ENCODE data around the gene FAM156A. TPM values are rescaled to one million over a fixed set of nuclear protein-coding genes. Genes with fewer than 3 reads are reported as not detected.
"Not testable (repeated sequence)": the region's sequence is repeated elsewhere in the genome, so short reads cannot be mapped to it uniquely, and the experiment has no call there.

The FAM156A gene
- total RNA-seq, 1 donor from 2014 or later = 23.3 TPM

DNA sequence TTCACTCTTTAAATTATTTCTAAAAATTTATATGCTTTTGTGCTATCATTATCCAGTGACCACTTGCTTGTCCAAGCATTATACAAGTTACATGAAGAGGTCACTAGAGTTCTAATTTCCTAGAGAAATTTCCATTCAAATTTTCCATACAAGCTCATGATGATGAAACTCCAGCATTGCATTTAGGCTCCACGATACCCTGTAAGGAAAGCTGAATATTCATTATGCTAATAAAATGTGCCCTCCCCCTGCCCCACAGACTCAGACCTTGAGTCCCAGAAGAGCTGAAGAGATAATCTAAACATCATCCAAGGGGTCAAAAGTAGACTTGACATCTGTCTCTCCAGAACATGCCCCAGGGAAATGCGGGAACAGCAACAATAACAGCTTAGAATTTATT, 19.6 kb upstream of the FAM156A start:
- no peak for DNase-seq
- no peaks in the 10 kb centered on the region for H3K9me3 ChIP-seq
- no peak overlapping the region for H3K27ac ChIP-seq
- H3K27me3 ChIP-seq = no peaks in the 10 kb centered on the region
- H3K4me1 ChIP-seq = no peaks in the 10 kb centered on the region
- TF ChIP-seq, protein P1, sequence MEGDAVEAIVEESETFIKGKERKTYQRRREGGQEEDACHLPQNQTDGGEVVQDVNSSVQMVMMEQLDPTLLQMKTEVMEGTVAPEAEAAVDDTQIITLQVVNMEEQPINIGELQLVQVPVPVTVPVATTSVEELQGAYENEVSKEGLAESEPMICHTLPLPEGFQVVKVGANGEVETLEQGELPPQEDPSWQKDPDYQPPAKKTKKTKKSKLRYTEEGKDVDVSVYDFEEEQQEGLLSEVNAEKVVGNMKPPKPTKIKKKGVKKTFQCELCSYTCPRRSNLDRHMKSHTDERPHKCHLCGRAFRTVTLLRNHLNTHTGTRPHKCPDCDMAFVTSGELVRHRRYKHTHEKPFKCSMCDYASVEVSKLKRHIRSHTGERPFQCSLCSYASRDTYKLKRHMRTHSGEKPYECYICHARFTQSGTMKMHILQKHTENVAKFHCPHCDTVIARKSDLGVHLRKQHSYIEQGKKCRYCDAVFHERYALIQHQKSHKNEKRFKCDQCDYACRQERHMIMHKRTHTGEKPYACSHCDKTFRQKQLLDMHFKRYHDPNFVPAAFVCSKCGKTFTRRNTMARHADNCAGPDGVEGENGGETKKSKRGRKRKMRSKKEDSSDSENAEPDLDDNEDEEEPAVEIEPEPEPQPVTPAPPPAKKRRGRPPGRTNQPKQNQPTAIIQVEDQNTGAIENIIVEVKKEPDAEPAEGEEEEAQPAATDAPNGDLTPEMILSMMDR (IDR thresholded peaks at IDR 0.05) = no peak
- H3K4me3 ChIP-seq = no peak overlapping the region
- no peak for ATAC-seq
- intact Hi-C loops (cut with DNase I) = no loop called here
- no peaks in the 10 kb centered on the region for H3K36me3 ChIP-seq

GRCh38 chrX:52975576-52975975, 17.3 kb upstream of the FAM156A start:
- H3K27ac ChIP-seq; DNase-seq; ATAC-seq; H3K27me3 ChIP-seq; H3K9me3 ChIP-seq; H3K4me1 ChIP-seq; H3K4me3 ChIP-seq; intact Hi-C loops (cut with DNase I); H3K36me3 ChIP-seq: not testable (repeated sequence)

DNA sequence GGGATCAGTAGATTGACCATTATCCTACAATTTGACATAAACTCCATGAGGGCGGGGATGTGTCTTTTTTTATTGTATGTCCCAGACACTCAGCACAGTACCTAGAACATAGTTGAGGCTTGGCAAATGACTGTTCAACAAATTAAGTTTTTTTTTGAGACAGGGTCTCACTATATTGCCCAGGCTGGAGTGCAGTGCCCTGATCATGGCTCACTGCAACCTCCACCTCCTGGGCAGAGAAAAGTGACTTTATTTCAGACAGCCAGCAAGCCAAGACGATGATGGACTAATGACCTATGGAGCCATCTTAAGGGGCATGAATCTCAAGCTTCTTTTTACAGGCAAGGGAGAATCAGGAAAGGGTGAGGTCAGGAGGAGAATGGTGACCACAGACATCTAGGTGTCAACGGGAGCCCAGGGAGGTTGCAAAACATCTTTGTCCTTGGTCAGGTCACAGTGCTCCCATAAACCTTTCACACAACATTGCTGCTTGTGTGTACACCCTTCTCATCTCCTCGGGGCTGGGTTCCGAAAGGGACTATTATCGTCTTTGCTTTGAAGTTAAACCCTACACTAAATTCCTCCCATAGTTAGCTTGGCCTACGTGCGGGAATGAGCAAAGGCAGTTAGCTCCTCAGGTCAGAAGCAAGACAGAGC, 16.1 kb upstream of the FAM156A start:
- H3K4me1 ChIP-seq; H3K27ac ChIP-seq; H3K27me3 ChIP-seq; H3K36me3 ChIP-seq; H3K9me3 ChIP-seq; DNase-seq; intact Hi-C loops (cut with DNase I); H3K4me3 ChIP-seq; ATAC-seq: not testable (repeated sequence)

GRCh38 chrX:52967922-52968321, 9.6 kb upstream of the FAM156A start:
- DNase-seq; H3K27ac ChIP-seq; H3K4me3 ChIP-seq; H3K36me3 ChIP-seq; H3K4me1 ChIP-seq; intact Hi-C loops (cut with DNase I); H3K9me3 ChIP-seq; H3K27me3 ChIP-seq: not testable (repeated sequence)
- ATAC-seq = peak; percentile 53

DNA sequence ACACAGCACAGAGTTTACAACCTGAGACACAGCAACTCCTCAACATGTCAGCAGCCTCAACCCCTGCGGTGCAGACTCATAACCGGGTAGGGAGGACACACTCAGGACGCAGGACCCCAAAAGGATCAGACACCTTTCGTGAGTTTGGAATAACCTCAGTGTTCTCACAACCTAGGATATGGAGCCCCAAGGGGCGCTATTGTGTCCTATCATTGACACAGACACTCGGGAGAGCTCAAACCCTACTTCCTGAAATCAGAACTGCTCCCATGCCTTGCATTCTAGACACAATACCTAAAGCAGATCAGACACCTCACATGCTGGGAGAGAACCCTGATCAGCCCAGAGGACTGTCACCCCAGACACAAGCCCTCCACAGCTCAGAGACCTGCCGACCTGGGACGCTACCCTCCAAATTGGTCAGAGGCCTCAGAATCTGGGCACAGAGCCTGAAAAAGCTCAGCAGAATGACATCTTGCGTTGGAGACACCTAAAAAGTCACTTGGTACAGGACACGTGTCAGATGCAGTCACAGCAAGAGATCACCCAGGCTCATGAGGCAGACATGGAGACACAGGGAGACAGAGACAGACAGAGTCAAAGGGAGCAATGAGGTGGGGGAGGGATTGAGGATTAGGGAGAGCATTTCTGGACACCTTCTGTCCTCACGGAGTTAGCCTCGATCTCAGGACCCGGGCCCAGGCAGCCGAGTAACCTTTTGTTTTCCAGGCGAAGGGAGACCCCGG, 8.8 kb upstream of the FAM156A start:
- ATAC-seq; intact Hi-C loops (cut with DNase I); H3K4me1 ChIP-seq; H3K36me3 ChIP-seq; H3K27ac ChIP-seq; H3K9me3 ChIP-seq; H3K4me3 ChIP-seq; DNase-seq; H3K27me3 ChIP-seq: not testable (repeated sequence)

DNA sequence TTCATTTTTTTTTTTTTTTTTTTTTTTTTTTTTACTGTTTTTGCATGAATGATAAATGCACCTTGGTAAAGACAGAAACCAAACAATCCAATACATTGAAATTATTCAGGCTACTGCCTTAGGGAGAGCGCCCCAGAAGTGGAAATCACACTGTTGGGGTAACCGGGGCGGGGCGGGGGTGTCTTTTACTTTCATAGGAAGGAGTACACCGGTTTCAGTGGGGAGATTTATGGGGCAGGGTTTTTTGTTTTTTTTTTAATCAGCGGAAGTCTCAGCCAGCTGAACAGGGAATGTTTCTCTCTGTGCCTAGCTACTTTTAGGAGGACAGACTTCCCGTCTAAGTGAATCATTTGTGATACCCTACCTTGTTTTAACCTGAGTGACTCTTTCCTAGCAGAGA, 643 bp upstream of the FAM156A start:
- H3K36me3 ChIP-seq; ATAC-seq; H3K27ac ChIP-seq; H3K4me1 ChIP-seq; H3K9me3 ChIP-seq; H3K4me3 ChIP-seq; H3K27me3 ChIP-seq; DNase-seq; intact Hi-C loops (cut with DNase I): not testable (repeated sequence)

DNA sequence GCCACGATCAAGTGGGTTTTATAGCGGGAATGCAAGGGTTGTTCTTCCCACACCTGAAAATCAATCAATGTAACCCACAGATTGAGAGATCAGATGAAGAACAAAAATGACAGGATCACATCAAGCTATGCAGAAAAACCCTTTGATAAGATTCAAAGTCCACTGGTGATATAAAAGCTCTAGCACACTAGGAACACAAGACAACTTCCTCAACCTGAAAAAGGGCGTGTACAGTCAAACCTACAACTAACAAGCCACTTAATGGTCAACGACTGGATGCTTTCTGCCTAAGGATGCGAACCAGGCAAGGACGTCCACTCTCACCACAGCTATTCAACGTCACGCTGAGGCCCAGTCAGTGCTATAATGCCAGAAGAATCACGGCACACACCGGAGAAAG, 8.4 kb downstream of the FAM156A start:
- H3K4me1 ChIP-seq; H3K4me3 ChIP-seq; H3K27ac ChIP-seq; ATAC-seq; H3K27me3 ChIP-seq; H3K36me3 ChIP-seq; H3K9me3 ChIP-seq; intact Hi-C loops (cut with DNase I); DNase-seq: not testable (repeated sequence)

DNA sequence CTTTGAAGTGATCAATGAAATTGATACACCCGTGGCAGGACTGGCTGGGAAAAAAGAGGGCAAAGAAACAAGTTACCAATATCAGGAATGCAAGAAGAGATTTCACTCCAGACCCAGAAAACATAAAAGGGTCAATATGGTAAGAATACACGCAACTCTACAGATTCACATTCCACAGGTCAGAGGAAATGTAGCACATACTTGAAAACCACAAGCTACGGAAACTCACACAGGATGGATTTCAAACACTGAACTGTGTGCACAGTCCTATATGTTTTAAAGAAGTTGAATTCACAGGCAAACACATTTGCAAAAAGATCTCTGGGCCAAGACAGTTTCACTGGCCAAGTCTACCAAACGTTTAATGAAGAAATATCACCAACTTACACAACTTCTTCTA, 9.0 kb downstream of the FAM156A start:
- H3K27ac ChIP-seq; H3K27me3 ChIP-seq; H3K4me1 ChIP-seq; H3K9me3 ChIP-seq; DNase-seq; intact Hi-C loops (cut with DNase I); H3K4me3 ChIP-seq; H3K36me3 ChIP-seq: not testable (repeated sequence)
- peak; percentile 25 for ATAC-seq

GRCh38 chrX:52948265-52948664, 10.1 kb downstream of the FAM156A start:
- ATAC-seq = not testable (repeated sequence)

GRCh38 chrX:52947501-52947900, 10.8 kb downstream of the FAM156A start:
- intact Hi-C loops (cut with DNase I); H3K9me3 ChIP-seq; H3K36me3 ChIP-seq; DNase-seq; H3K4me3 ChIP-seq; H3K27me3 ChIP-seq; H3K27ac ChIP-seq; ATAC-seq; H3K4me1 ChIP-seq: not testable (repeated sequence)

More at GRCh38 chrX:52948265-52948664, 10.1 kb downstream of the FAM156A start:
- H3K27me3 ChIP-seq; H3K4me3 ChIP-seq; H3K4me1 ChIP-seq; intact Hi-C loops (cut with DNase I); H3K36me3 ChIP-seq; H3K9me3 ChIP-seq; H3K27ac ChIP-seq; DNase-seq: not testable (repeated sequence)

- H3K36me3 ChIP-seq; DNase-seq; H3K9me3 ChIP-seq; H3K4me1 ChIP-seq; intact Hi-C loops (cut with DNase I); H3K27ac ChIP-seq; H3K4me3 ChIP-seq; H3K27me3 ChIP-seq: not testable (repeated sequence)
- ATAC-seq = peak; percentile 78
Observed at GRCh38 chrX:52945838-52946494, 12.4 kb downstream of the FAM156A start.

DNA sequence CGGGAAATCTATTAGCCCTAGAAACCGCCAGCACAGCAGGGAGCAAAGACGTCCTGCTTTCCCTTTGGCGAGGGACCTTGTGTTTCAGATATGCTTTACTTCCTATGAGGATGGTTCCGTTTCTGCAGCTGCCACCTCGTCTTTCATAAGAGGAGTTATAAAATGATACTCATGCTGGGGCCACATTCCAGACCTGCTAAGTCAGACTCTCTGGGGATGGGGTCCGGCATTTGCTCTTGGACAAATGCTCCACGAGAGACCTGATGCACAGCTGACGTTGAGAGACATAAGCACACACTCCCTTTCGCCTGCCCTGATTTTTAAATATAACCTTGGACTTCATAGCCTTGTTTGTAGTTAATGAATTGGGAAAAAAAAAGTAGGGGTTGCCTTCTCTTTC, 16.6 kb downstream of the FAM156A start:
- H3K9me3 ChIP-seq; H3K36me3 ChIP-seq; intact Hi-C loops (cut with DNase I); H3K27ac ChIP-seq; DNase-seq; ATAC-seq; H3K4me3 ChIP-seq; H3K4me1 ChIP-seq; H3K27me3 ChIP-seq: not testable (repeated sequence)

- H3K36me3 ChIP-seq; H3K27ac ChIP-seq; H3K4me3 ChIP-seq; DNase-seq; H3K4me1 ChIP-seq; intact Hi-C loops (cut with DNase I); H3K9me3 ChIP-seq; H3K27me3 ChIP-seq; ATAC-seq: not testable (repeated sequence)
Observed at GRCh38 chrX:52940704-52941103, 17.6 kb downstream of the FAM156A start.
